ENCODE data around the gene FAM237A.

The FAM237A gene

GRCh38 chr2:206642075-206643025 lies at the start of gene FAM237A:
Gene FAM237A (plus strand): TSS chr2:206642487. CDS start chr2:206644237, 1,750 bp downstream.
- DNase-seq = no peak

- no peak for DNase-seq
Measured at GRCh38 chr2:206597717-206598218, 44.5 kb upstream of the FAM237A start.

GRCh38 chr2:206603243-206603642 lies 39.0 kb upstream of the FAM237A start:
- DNase-seq = no peak

- DNase-seq = no peak
Measured at GRCh38 chr2:206610451-206610850, 31.8 kb upstream of the FAM237A start.

- DNase-seq = no peak
Measured at GRCh38 chr2:206611191-206611590, 31.1 kb upstream of the FAM237A start.

GRCh38 chr2:206611736-206612135 lies 30.6 kb upstream of the FAM237A start:
- no peak for DNase-seq

GRCh38 chr2:206614811-206615210 lies 27.5 kb upstream of the FAM237A start:
- no peak for DNase-seq

GRCh38 chr2:206615417-206616089 lies 26.7 kb upstream of the FAM237A start:
- DNase-seq = no peak

GRCh38 chr2:206616151-206616550 lies 26.1 kb upstream of the FAM237A start:
- no peak for DNase-seq

- no peak for DNase-seq
Measured at GRCh38 chr2:206619011-206619410, 23.3 kb upstream of the FAM237A start.

GRCh38 chr2:206626108-206626507 lies 16.2 kb upstream of the FAM237A start:
- DNase-seq = no peak

GRCh38 chr2:206627632-206628031 lies 14.7 kb upstream of the FAM237A start:
- DNase-seq = no peak

GRCh38 chr2:206631340-206631739 lies 10.9 kb upstream of the FAM237A start:
- no peak for DNase-seq

- DNase-seq = no peak
Measured at GRCh38 chr2:206635015-206635414, 7.3 kb upstream of the FAM237A start.

GRCh38 chr2:206639636-206640035 lies 2.7 kb upstream of the FAM237A start:
- DNase-seq = no peak

GRCh38 chr2:206641226-206641625 lies 1.1 kb upstream of the FAM237A start:
- DNase-seq = no peak

- DNase-seq = no peak
Measured at GRCh38 chr2:206647985-206648384, 5.7 kb downstream of the FAM237A start.

- DNase-seq = no peak
Measured at GRCh38 chr2:206657087-206657486, 14.8 kb downstream of the FAM237A start.

GRCh38 chr2:206665251-206665650 lies 23.0 kb downstream of the FAM237A start:
- no peak for DNase-seq

- DNase-seq = no peak
Measured at GRCh38 chr2:206670531-206671319, 28.4 kb downstream of the FAM237A start.

GRCh38 chr2:206683546-206683945 lies 41.3 kb downstream of the FAM237A start:
- DNase-seq = no peak

GRCh38 chr2:206688453-206688852 lies 46.2 kb downstream of the FAM237A start:
- no peak for DNase-seq

GRCh38 chr2:206688990-206689389 lies 46.7 kb downstream of the FAM237A start:
- no peak for DNase-seq
